Measurements from ENCODE around the gene UBE2J2. TPM values are rescaled to one million over a fixed set of nuclear protein-coding genes. Genes with fewer than 3 reads are reported as not detected.
A peak's percentile ranks its signal among the peaks of the same experiment; 100 is the strongest.

UBE2J2 gene
- total and polyA plus RNA-seq, 3 donors from 2014 or later, result 133 to 203 (median 139) TPM

GRCh38 chr1:1232208-1232795 lies 41.4 kb downstream of the UBE2J2 start, which contains the start of gene B3GALT6:
Gene B3GALT6, plus strand, starts transcription at chr1:1232237. Its CDS starts 42 bp downstream, at chr1:1232279.
- TF ChIP-seq, protein P1, sequence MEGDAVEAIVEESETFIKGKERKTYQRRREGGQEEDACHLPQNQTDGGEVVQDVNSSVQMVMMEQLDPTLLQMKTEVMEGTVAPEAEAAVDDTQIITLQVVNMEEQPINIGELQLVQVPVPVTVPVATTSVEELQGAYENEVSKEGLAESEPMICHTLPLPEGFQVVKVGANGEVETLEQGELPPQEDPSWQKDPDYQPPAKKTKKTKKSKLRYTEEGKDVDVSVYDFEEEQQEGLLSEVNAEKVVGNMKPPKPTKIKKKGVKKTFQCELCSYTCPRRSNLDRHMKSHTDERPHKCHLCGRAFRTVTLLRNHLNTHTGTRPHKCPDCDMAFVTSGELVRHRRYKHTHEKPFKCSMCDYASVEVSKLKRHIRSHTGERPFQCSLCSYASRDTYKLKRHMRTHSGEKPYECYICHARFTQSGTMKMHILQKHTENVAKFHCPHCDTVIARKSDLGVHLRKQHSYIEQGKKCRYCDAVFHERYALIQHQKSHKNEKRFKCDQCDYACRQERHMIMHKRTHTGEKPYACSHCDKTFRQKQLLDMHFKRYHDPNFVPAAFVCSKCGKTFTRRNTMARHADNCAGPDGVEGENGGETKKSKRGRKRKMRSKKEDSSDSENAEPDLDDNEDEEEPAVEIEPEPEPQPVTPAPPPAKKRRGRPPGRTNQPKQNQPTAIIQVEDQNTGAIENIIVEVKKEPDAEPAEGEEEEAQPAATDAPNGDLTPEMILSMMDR (IDR thresholded peaks at IDR 0.05), result no peak
- TF ChIP-seq POLR2A (IDR thresholded peaks at IDR 0.05), result no peak
- peak within 1 kb of the TSS; percentile 81 to 92 for H3K27ac ChIP-seq
- H3K4me3 ChIP-seq, result peak within 1 kb of the TSS; percentile 98
- no peaks in the 10 kb centered on the region for H3K27me3 ChIP-seq
- no peaks in the 10 kb centered on the region for H3K36me3 ChIP-seq (ENCODE audit: low read depth, missing control alignments)
- no peak for DNase-seq
- 24% methylated on average over 23 of the region's 100 CpGs; no CpG with 5 or more reads in 1 of the 2 donors for WGBS, 2 donors
- no peaks in the 10 kb centered on the region for H3K9me3 ChIP-seq
- intact Hi-C loops (cut with DNase I; ENCODE audit: low total_unique reads), result no loop called here
- peaks cover 18% of the 10 kb centered on the region for H3K4me1 ChIP-seq

- H3K4me1 ChIP-seq, result peaks cover 18% of the 10 kb centered on the region
Measured at GRCh38 chr1:1231400-1232207, 42.0 kb downstream of the UBE2J2 start, which contains the start of gene SDF4. Gene SDF4, minus strand, starts transcription at chr1:1232001. Its CDS starts 3,229 bp downstream, at chr1:1228772.

GRCh38 chr1:1230656-1231399 lies 42.8 kb downstream of the UBE2J2 start:
- no peaks in the 10 kb centered on the region for H3K9me3 ChIP-seq

More at GRCh38 chr1:1231400-1232207, 42.0 kb downstream of the UBE2J2 start, which contains the start of gene SDF4:
- Histone ChIP-seq H3K27ac (peak within 1 kb of the TSS; percentile 81 to 92), H3K4me3 (peak within 1 kb of the TSS; percentile 98), H3K27me3 (no peaks in the 10 kb centered on the region), H3K9me3 (no peaks in the 10 kb centered on the region), H3K36me3 (ENCODE audit: low read depth, missing control alignments) (no peaks in the 10 kb centered on the region)
- 0% methylated on average over 1 to 59 of the region's 99 CpGs for WGBS, 2 donors
- intact Hi-C loops (cut with DNase I; ENCODE audit: low total_unique reads), result no loop called here
- DNase-seq, result peak; percentile 96
- TF ChIP-seq, protein P1 (IDR thresholded peaks at IDR 0.05), result no peak
- no peak for TF ChIP-seq POLR2A (IDR thresholded peaks at IDR 0.05)

DNA sequence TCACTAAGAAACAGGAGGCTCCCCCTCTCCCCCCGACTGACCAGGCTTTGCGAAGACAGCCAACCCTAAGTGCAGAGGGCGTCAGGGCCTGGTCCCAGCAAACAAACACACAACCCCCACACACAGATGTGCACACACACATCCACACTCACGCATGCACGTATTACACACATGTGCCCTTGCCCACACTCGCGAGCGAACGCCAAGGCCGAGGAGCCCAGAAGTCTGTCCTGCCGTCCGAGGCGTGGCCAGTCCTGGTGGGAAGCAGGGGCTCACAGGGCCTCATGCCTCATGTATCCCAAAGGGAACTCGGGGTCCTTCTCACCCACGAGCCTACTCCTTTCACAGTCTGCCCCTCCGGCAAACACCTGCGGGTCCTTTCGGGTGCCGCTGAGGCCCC lies 43.9 kb downstream of the UBE2J2 start:
- no peaks in the 10 kb centered on the region for H3K36me3 ChIP-seq (ENCODE audit: low read depth, missing control alignments)
- DNase-seq, result no peak
- intact Hi-C loops (cut with DNase I; ENCODE audit: low total_unique reads), result no loop called here
- H3K4me3 ChIP-seq, result no peak overlapping the region
- H3K4me1 ChIP-seq, result peaks cover 18% of the 10 kb centered on the region
- TF ChIP-seq, protein P1 (IDR thresholded peaks at IDR 0.05), result no peak
- TF ChIP-seq POLR2A (IDR thresholded peaks at IDR 0.05), result no peak
- H3K27ac ChIP-seq, result no peak overlapping the region
- 86 to 92% methylated on average over 16 to 19 of the region's 19 CpGs for WGBS, 2 donors
- H3K9me3 ChIP-seq, result no peaks in the 10 kb centered on the region
- no peaks in the 10 kb centered on the region for H3K27me3 ChIP-seq

More at GRCh38 chr1:1230656-1231399, 42.8 kb downstream of the UBE2J2 start:
- Histone ChIP-seq H3K4me3 (peak overlapping the region; percentile 98), H3K27me3 (no peaks in the 10 kb centered on the region), H3K4me1 (peaks cover 18% of the 10 kb centered on the region), H3K27ac (peak overlapping the region; percentile 81 to 92), H3K36me3 (ENCODE audit: low read depth, missing control alignments) (no peaks in the 10 kb centered on the region)
- WGBS, 2 donors, result 12% methylated on average over 22 to 24 of the region's 24 CpGs
- intact Hi-C loops (cut with DNase I; ENCODE audit: low total_unique reads), result no loop called here
- no peak for DNase-seq
- TF ChIP-seq, protein P1 (IDR thresholded peaks at IDR 0.05), result no peak
- TF ChIP-seq POLR2A (IDR thresholded peaks at IDR 0.05), result no peak

Data from testis (tissue), 3 donors.